GM12878 (cell line): ENCODE results near the gene GBX1. TPM values are rescaled to one million over a fixed set of nuclear protein-coding genes. Genes with fewer than 3 reads are reported as not detected.

ENCODE experiments used
- ATAC-seq: fragments of 200-7000 bp; cut with Tn5 transposase; 3 replicates; pipeline ENCODE4 v1.9.1; 2020; ENCODE audit warnings: mild to moderate bottlenecking, moderate library complexity
- BruUV-seq: library from RNA; stranded (reverse); fragments of 400-500 nt; replicated peaks from 2 replicates; lab custom pipeline; 2021; lab: Mats Ljungman, UMichigan
- CTCF ChIA-PET: fragments of 300-600 bp; sonication (Branson Sonifier 250); formaldehyde crosslinking; extraction: SDS; loops from one replicate; lab custom pipeline; 2021; ENCODE audit warnings: inconsistent platforms; lab: Yijun Ruan, JAX
- POLR2A ChIA-PET: fragments of 350-600 bp; formaldehyde crosslinking; extraction: SDS; loops from one replicate; lab custom pipeline; 2021; ENCODE audit warnings: inconsistent platforms; lab: Charles Lee
- RAD21 ChIA-PET: fragments of 300-600 bp; sonication (Branson Sonifier 250); formaldehyde crosslinking; loops from one replicate; lab custom pipeline; 2023; ENCODE audit warnings: antibody characterized with exemption; ENCODE audit not compliant: unreplicated experiment; lab: Charles Lee
- SMC1A ChIA-PET: fragments of 300-600 bp; sonication (Branson Sonifier 250); formaldehyde crosslinking; loops from one replicate; lab custom pipeline; 2023; ENCODE audit not compliant: unreplicated experiment, uncharacterized antibody; lab: Charles Lee
- DNase-seq: peaks from one replicate; pipeline ENCODE4 v3.0.0-alpha.2; 2011; ENCODE audit warnings: low read depth, low spot score
- FAIRE-seq: peaks from 3 replicates; lab custom pipeline; 2011; peaks lifted over from hg19 to GRCh38; lab: Jason Lieb, UNC
- H2AFZ ChIP-seq: 2 replicates; pipeline ENCODE4 v1.6.0; 2011; ENCODE audit warnings: low read depth, low read length, control low read depth; ENCODE audit not compliant: control insufficient read depth
- H3K27ac ChIP-seq: 2 replicates; pipeline ENCODE4 v1.5.1; 2011; ENCODE audit warnings: control low read depth; ENCODE audit not compliant: control insufficient read depth, insufficient read depth
- H3K27me3 ChIP-seq, 2 experiments: replicated peaks in 1 of 2; 2 replicates each; pipeline versions ENCODE4 v1.6.0 to v1.6.1; 2011; ENCODE audit warnings: low read length in 1 of 2; ENCODE audit not compliant: control insufficient read depth in 2 of 2, insufficient read depth in 2 of 2
- H3K36me3 ChIP-seq, 2 experiments: 2 replicates each; pipeline ENCODE4 v1.5.1; 2011; ENCODE audit warnings: low read length in 1 of 2; ENCODE audit not compliant: control insufficient read depth in 2 of 2, insufficient read depth in 2 of 2
- H3K4me1 ChIP-seq: 2 replicates; pipeline ENCODE4 v1.6.1; 2011; ENCODE audit warnings: mild to moderate bottlenecking, low read length, moderate library complexity, mixed read lengths; ENCODE audit not compliant: control insufficient read depth, insufficient read depth
- H3K4me2 ChIP-seq: 2 replicates; pipeline ENCODE4 v1.6.0; 2011; ENCODE audit warnings: control low read depth; ENCODE audit not compliant: control insufficient read depth, insufficient read depth
- H3K4me3 ChIP-seq: fragments of 200-600 bp; sonication (generic); 2 replicates; pipeline ENCODE4 v1.5.1; 2016
- H3K79me2 ChIP-seq: 2 replicates; pipeline ENCODE4 v1.6.0; 2011; ENCODE audit warnings: low read length; ENCODE audit not compliant: control insufficient read depth, insufficient read depth
- H3K9ac ChIP-seq: 2 replicates; pipeline ENCODE4 v1.8.0; 2011; ENCODE audit warnings: low read length, control low read depth, mixed read lengths; ENCODE audit not compliant: control insufficient read depth, insufficient read depth
- H3K9me3 ChIP-seq: replicated peaks from 3 replicates; pipeline ENCODE4 v1.5.1; 2011; ENCODE audit warnings: mild to moderate bottlenecking, low read length; ENCODE audit not compliant: control insufficient read depth, insufficient read depth
- H4K20me1 ChIP-seq: 2 replicates; pipeline ENCODE4 v1.6.0; 2011; ENCODE audit not compliant: control insufficient read depth, insufficient read depth
- ASH2L ChIP-seq: fragments of 300-600, 200-600 bp; sonication (generic); IDR thresholded peaks from 2 replicates; pipeline ENCODE4 v1.6.1; 2017; ENCODE audit warnings: low read depth, mild to moderate bottlenecking, borderline replicate concordance
- ATF2 ChIP-seq: IDR thresholded peaks from 2 replicates; pipeline ENCODE4 v1.6.1; 2012; ENCODE audit warnings: low read length, inconsistent platforms
- CUX1 ChIP-seq: IDR thresholded peaks from 2 replicates; pipeline ENCODE4 v1.6.1; 2012; ENCODE audit warnings: improper control_type of control experiment, low read depth, low read length; ENCODE audit not compliant: insufficient replicate concordance
- ETV6 ChIP-seq, 2 experiments: fragments of 450-650 bp in 1 of 2; IDR thresholded peaks in 1 of 2; conservative IDR thresholded peaks in 1 of 2; 2 replicates each; pipeline ENCODE4 v1.6.1; 2014; ENCODE audit warnings: antibody characterized with exemption in 1 of 2, borderline replicate concordance in 1 of 2, low read depth in 1 of 2, mild to moderate bottlenecking in 1 of 2, moderate library complexity in 1 of 2
- GATAD2B ChIP-seq: fragments of 450-650 bp; conservative IDR thresholded peaks from 2 replicates; pipeline ENCODE4 v1.6.1; 2017; ENCODE audit warnings: low read depth, mild to moderate bottlenecking, moderate library complexity
- HDAC2 ChIP-seq: fragments of 200-600 bp; sonication (generic); IDR thresholded peaks from 2 replicates; pipeline ENCODE4 v1.6.1; 2017
- LARP7 ChIP-seq: fragments of 450-650 bp; IDR thresholded peaks from 2 replicates; pipeline ENCODE4 v1.6.1; 2017; ENCODE audit warnings: mild to moderate bottlenecking
- MYB ChIP-seq: fragments of 150-350 bp; IDR thresholded peaks from 2 replicates; pipeline ENCODE4 v1.6.1; 2014; ENCODE audit warnings: mild to moderate bottlenecking, low read depth, low read length, borderline replicate concordance
- NFIC ChIP-seq: IDR thresholded peaks from 2 replicates; pipeline ENCODE4 v1.6.1; 2012; ENCODE audit warnings: low read depth, mild to moderate bottlenecking, inconsistent platforms, low read length, moderate library complexity
- RB1 ChIP-seq: fragments of 450-650 bp; formaldehyde crosslinking; IDR thresholded peaks from 2 replicates; pipeline ENCODE4 v1.6.1; 2017; ENCODE audit warnings: mild to moderate bottlenecking, borderline replicate concordance
- RELA ChIP-seq: fragments of 450-650 bp; IDR thresholded peaks from 2 replicates; pipeline ENCODE4 v1.8.0; 2014; ENCODE audit warnings: borderline replicate concordance; ENCODE audit not compliant: partially characterized antibody
- TCF7 ChIP-seq: IDR thresholded peaks from 2 replicates; pipeline ENCODE4 v1.6.1; 2014; ENCODE audit warnings: antibody characterized with exemption, borderline replicate concordance
- ZBTB4 ChIP-seq: fragments of 450-650 bp; formaldehyde crosslinking; IDR thresholded peaks from 2 replicates; pipeline ENCODE4 v1.4.0; 2022; ENCODE audit warnings: mild to moderate bottlenecking, moderate library complexity
- ZNF207 ChIP-seq: fragments of 450-650 bp; IDR thresholded peaks from 2 replicates; pipeline ENCODE4 v1.6.1; 2014; ENCODE audit warnings: antibody characterized with exemption, mild to moderate bottlenecking, borderline replicate concordance
- ZNF622 ChIP-seq: fragments of 450-650 bp; IDR thresholded peaks from 2 replicates; pipeline ENCODE4 v1.6.1; 2017; ENCODE audit warnings: mild to moderate bottlenecking, inconsistent platforms
- WGBS: methylation state at CpG from one replicate; pipeline ENCODE4 v1.1.6; 2016; ENCODE audit warnings: low lambda C conversion rate; ENCODE audit not compliant: insufficient replicate concordance, insufficient coverage; ENCODE audit errors: missing lambda C conversion rate; 5-methylcytosine and 5-hydroxymethylcytosine counted together
- in situ Hi-C: fragments of 300-500 bp; cut with MboI; formaldehyde crosslinking; loops from 9 replicates; pipeline ENCODE4 v1.14.3; 2018; ENCODE audit warnings: mixed read lengths
- intact Hi-C: fragments of 100-400 bp; cut with micrococcal nuclease; formaldehyde crosslinking; loops from one replicate; pipeline ENCODE4 v1.14.2; 2022; ENCODE audit not compliant: unreplicated experiment
- polyA plus RNA-seq, 11 experiments: library from polyadenylated mRNA; depleted of rRNA in 4 of 11; unstranded in 6 of 11; stranded (reverse) in 5 of 11; fragments of >200 nt; fragmentation: Nextera tagmentation in 4 of 11; fragmentation: Illumina TruSeq in 1 of 11; extraction: Ambion mirVana in 4 of 11; extraction: Trizol in 1 of 11; gene quantifications; 1 replicate in 1 of 11; 2 replicates in 10 of 11; pipeline versions ENCODE4 v1.2.1 to v1.2.3, GENCODE V29; 2011 to 2016; ENCODE audit warnings: inconsistent platforms in 2 of 11, missing spikeins in 2 of 11, low read depth in 1 of 11
- total RNA-seq, 4 experiments: library from RNA; depleted of rRNA in 3 of 4; stranded (reverse); fragments of >200 nt in 3 of 4; fragmentation: Illumina TruSeq in 1 of 4; extraction: Trizol in 1 of 4; gene quantifications; 2 replicates each; pipeline versions ENCODE4 v1.2.1 to v1.2.3, GENCODE V29; 2013 to 2021

GBX1 gene
- total and polyA plus RNA-seq, 10 of the 15 experiments (the other 5 are each of a cell fraction or from before 2014, with no cell fraction given), result not detected

GRCh38 chr7:151168787-151169162 lies 1.3 kb upstream of the GBX1 start:
- FAIRE-seq (no peak), ATAC-seq (no peak), DNase-seq (no peak)
- Histone ChIP-seq H3K79me2 (no peaks in the 10 kb centered on the region), H3K9me3 (no peaks in the 10 kb centered on the region), H3K4me3 (no peak overlapping the region), H3K36me3 (no peaks in the 10 kb centered on the region), H3K4me2 (no peak overlapping the region), H2AFZ (no peak overlapping the region), H3K9ac (no peak overlapping the region), H3K27ac (no peak overlapping the region), H3K27me3 (peaks cover 14 to 23% of the 10 kb centered on the region in 2 experiments), H3K4me1 (no peaks in the 10 kb centered on the region), H4K20me1 (no peaks in the 10 kb centered on the region)
- TF ChIP-seq RELA (no peak), ETV6 (conservative IDR thresholded peaks at IDR 0.05 in 1 of 2, IDR thresholded peaks at IDR 0.05 in 1 of 2; ENCODE audit: borderline replicate concordance in 1 of 2, low read depth in 1 of 2) (no peak), ATF2 (no peak), TCF7 (no peak), ASH2L (no peak), ZNF622 (no peak), RB1 (no peak), NFIC (no peak), LARP7 (no peak), ZBTB4 (CRISPR knock-in tag) (no peak), CUX1 (no peak), MYB (no peak), ZNF207 (no peak), GATAD2B (no peak), HDAC2 (no peak)
- POLR2A ChIA-PET, result no interaction called here
- in situ Hi-C loops, result no loop called here
- BruUV-seq, result no TSS peak
- 32% methylated on average over 10 of the region's 10 CpGs for WGBS
- RAD21 ChIA-PET, result no interaction called here
- intact Hi-C loops, result no loop called here
- CTCF ChIA-PET, result interaction anchor here (0.8 kb wide), 1 partner anchor 59 kb away, joined by 3 read pairs; the partner anchor contains the start of gene ABCF2
- SMC1A ChIA-PET, result no interaction called here
